GM19193 (cell line): Measurements from ENCODE around the gene FGD2.
A peak's percentile ranks its signal among the peaks of the same experiment; 100 is the strongest.

Source experiments
- POLR2A ChIP-seq: IDR thresholded peaks from 4 replicates; pipeline ENCODE4 v1.6.1; 2011; ENCODE audit not compliant: insufficient read depth, insufficient read length; ENCODE audit errors: extremely low read depth

Gene FGD2

GRCh38 chr6:37050045-37050853, 44.8 kb downstream of the FGD2 start:
- peak; percentile 35 for TF ChIP-seq POLR2A

- TF ChIP-seq POLR2A = no peak
These were observed 45.3 kb downstream of the FGD2 start for GRCh38 chr6:37050854-37051137.

- no peak for TF ChIP-seq POLR2A
These were observed 45.9 kb downstream of the FGD2 start for GRCh38 chr6:37051138-37052026.

- TF ChIP-seq POLR2A = no peak
These were observed 46.7 kb downstream of the FGD2 start for GRCh38 chr6:37052027-37052628.

- no peak for TF ChIP-seq POLR2A
These were observed 48.2 kb downstream of the FGD2 start for GRCh38 chr6:37053683-37054082.

- no peak for TF ChIP-seq POLR2A
These were observed 48.7 kb downstream of the FGD2 start for GRCh38 chr6:37054171-37054570.

GRCh38 chr6:37054580-37054979, 49.1 kb downstream of the FGD2 start:
- no peak for TF ChIP-seq POLR2A

- TF ChIP-seq POLR2A = no peak
These were observed 50.6 kb downstream of the FGD2 start for GRCh38 chr6:37056112-37056403.

- TF ChIP-seq POLR2A = no peak
These were observed 51.1 kb downstream of the FGD2 start for GRCh38 chr6:37056439-37057127.

- TF ChIP-seq POLR2A = no peak
These were observed 51.6 kb downstream of the FGD2 start for GRCh38 chr6:37057128-37057471.

- TF ChIP-seq POLR2A = no peak
These were observed 52.2 kb downstream of the FGD2 start for GRCh38 chr6:37057678-37058077.

- TF ChIP-seq POLR2A = no peak
These were observed 52.7 kb downstream of the FGD2 start for GRCh38 chr6:37058084-37058586.

- no peak for TF ChIP-seq POLR2A
These were observed 54.1 kb downstream of the FGD2 start for GRCh38 chr6:37059344-37060194.

GRCh38 chr6:37060195-37060559, 54.7 kb downstream of the FGD2 start:
- TF ChIP-seq POLR2A = no peak

GRCh38 chr6:37061157-37061804, 55.8 kb downstream of the FGD2 start:
- no peak for TF ChIP-seq POLR2A

GRCh38 chr6:37062424-37062823, 57.0 kb downstream of the FGD2 start:
- no peak for TF ChIP-seq POLR2A
